ENCODE results near the gene COIL.

Gene COIL

GRCh38 chr17:56976941-56977608, 16.2 kb upstream of the COIL start:
- H3K27ac ChIP-seq, result no peak overlapping the region
- peak overlapping the region; percentile 58 to 63 for H3K4me3 ChIP-seq (ENCODE audit: low read depth in 1 of 2, low read length in 1 of 2)
- no peak for TF ChIP-seq CTCF (IDR thresholded peaks at IDR 0.05)
- no peaks in the 10 kb centered on the region for H3K27me3 ChIP-seq
- H3K9me3 ChIP-seq, result no peaks in the 10 kb centered on the region
- H3K4me1 ChIP-seq (ENCODE audit: control insufficient read depth in 1 of 2, insufficient read depth in 1 of 2, low read depth in 1 of 2, low read length in 1 of 2), result peaks cover 32 to 36% of the 10 kb centered on the region in 2 experiments
- no peaks in the 10 kb centered on the region for H3K36me3 ChIP-seq

- no peak for TF ChIP-seq CTCF (IDR thresholded peaks at IDR 0.05)
- Histone ChIP-seq H3K9me3 (no peaks in the 10 kb centered on the region), H3K4me3 (ENCODE audit: low read depth in 1 of 2, low read length in 1 of 2) (no peak overlapping the region)
These were observed 14.8 kb upstream of the COIL start for GRCh38 chr17:56975656-56976055.

GRCh38 chr17:56974055-56974454, 13.2 kb upstream of the COIL start:
- H3K9me3 ChIP-seq, result no peaks in the 10 kb centered on the region
- H3K36me3 ChIP-seq, result no peaks in the 10 kb centered on the region
- H3K27me3 ChIP-seq, result no peaks in the 10 kb centered on the region
- no peak overlapping the region for H3K27ac ChIP-seq
- H3K4me1 ChIP-seq (ENCODE audit: control insufficient read depth in 1 of 2, insufficient read depth in 1 of 2, low read depth in 1 of 2, low read length in 1 of 2), result peaks cover 14 to 18% of the 10 kb centered on the region in 2 experiments
- no peak for TF ChIP-seq CTCF (IDR thresholded peaks at IDR 0.05)
- H3K4me3 ChIP-seq (ENCODE audit: low read depth in 1 of 2, low read length in 1 of 2), result no peak overlapping the region

More at GRCh38 chr17:56975656-56976055, 14.8 kb upstream of the COIL start:
- peaks cover 20 to 23% of the 10 kb centered on the region in 2 experiments for H3K4me1 ChIP-seq (ENCODE audit: control insufficient read depth in 1 of 2, insufficient read depth in 1 of 2, low read depth in 1 of 2, low read length in 1 of 2)
- H3K36me3 ChIP-seq, result no peaks in the 10 kb centered on the region
- no peaks in the 10 kb centered on the region for H3K27me3 ChIP-seq
- no peak overlapping the region for H3K27ac ChIP-seq

GRCh38 chr17:56973520-56973919, 12.7 kb upstream of the COIL start:
- TF ChIP-seq CTCF (IDR thresholded peaks at IDR 0.05), result no peak
- no peaks in the 10 kb centered on the region for H3K27me3 ChIP-seq
- no peak overlapping the region for H3K27ac ChIP-seq
- H3K9me3 ChIP-seq, result no peaks in the 10 kb centered on the region
- no peaks in the 10 kb centered on the region for H3K36me3 ChIP-seq
- no peak overlapping the region for H3K4me3 ChIP-seq (ENCODE audit: low read depth in 1 of 2, low read length in 1 of 2)
- peaks cover 9 to 12% of the 10 kb centered on the region in 2 experiments for H3K4me1 ChIP-seq (ENCODE audit: control insufficient read depth in 1 of 2, insufficient read depth in 1 of 2, low read depth in 1 of 2, low read length in 1 of 2)

GRCh38 chr17:56972111-56972730, 11.4 kb upstream of the COIL start:
- H3K4me1 ChIP-seq (ENCODE audit: control insufficient read depth in 1 of 2, insufficient read depth in 1 of 2, low read depth in 1 of 2, low read length in 1 of 2), result peaks cover 1 to 2% of the 10 kb centered on the region in 2 experiments
- no peak for TF ChIP-seq CTCF (IDR thresholded peaks at IDR 0.05)
- no peaks in the 10 kb centered on the region for H3K27me3 ChIP-seq
- no peak overlapping the region for H3K27ac ChIP-seq
- H3K9me3 ChIP-seq, result no peaks in the 10 kb centered on the region
- H3K4me3 ChIP-seq (ENCODE audit: low read depth in 1 of 2, low read length in 1 of 2), result no peak overlapping the region
- no peaks in the 10 kb centered on the region for H3K36me3 ChIP-seq

All from neutrophil (primary cell).